ENCODE data around the gene VSNL1. TPM values are rescaled to one million over a fixed set of nuclear protein-coding genes. Genes with fewer than 3 reads are reported as not detected.

VSNL1 gene
- total and polyA plus RNA-seq, 2 experiments from 2014 or later = 0.70 to 1.8 TPM

GRCh38 chr2:17662723-17663122 lies 122.2 kb downstream of the VSNL1 start:
- Histone ChIP-seq H2AFZ (no peak overlapping the region), H3K27ac (no peak overlapping the region), H4K20me1 (ENCODE audit: insufficient read depth) (no peaks in the 10 kb centered on the region), H3K9me2 (ENCODE audit: insufficient read depth) (no peaks in the 10 kb centered on the region), H3K4me1 (ENCODE audit: insufficient read depth) (peaks cover 7% of the 10 kb centered on the region), H3K36me3 (ENCODE audit: low read depth) (peaks cover 21% of the 10 kb centered on the region), H3K9me3 (ENCODE audit: low read depth) (no peaks in the 10 kb centered on the region), H3K79me2 (ENCODE audit: insufficient read depth) (no peaks in the 10 kb centered on the region), H3K27me3 (replicated peaks; ENCODE audit: insufficient read depth) (no peaks in the 10 kb centered on the region), H3K9ac (no peak overlapping the region), H3K4me3 (no peak overlapping the region), H3F3A (ENCODE audit: insufficient read depth) (peaks cover 15% of the 10 kb centered on the region), H3K4me2 (ENCODE audit: unreplicated experiment) (no peak overlapping the region)
- TF ChIP-seq EZH2phosphoT487 (IDR thresholded peaks at IDR 0.05; ENCODE audit: insufficient read depth, low read depth) (no peak), EZH2 (IDR thresholded peaks at IDR 0.05; ENCODE audit: insufficient read depth, poor library complexity, severe bottlenecking) (no peak)
- in situ Hi-C loops (cut with MboI) = no loop called here
- WGBS, 2 experiments (ENCODE audit: low coverage in 1 of 2, low lambda C conversion rate in 2 of 2, missing lambda C conversion rate in 2 of 2) = 95 to 100% methylated on average over 1 of the region's 1 CpG
- DNase-seq = no peak

- Histone ChIP-seq H3K27ac (no peak overlapping the region), H3K4me1 (ENCODE audit: insufficient read depth) (no peaks in the 10 kb centered on the region), H2AFZ (no peak overlapping the region), H3K27me3 (replicated peaks; ENCODE audit: insufficient read depth) (no peaks in the 10 kb centered on the region), H3K79me2 (ENCODE audit: insufficient read depth) (no peaks in the 10 kb centered on the region), H3K4me2 (ENCODE audit: unreplicated experiment) (no peak overlapping the region), H3K36me3 (ENCODE audit: low read depth) (peaks cover 21% of the 10 kb centered on the region), H3K4me3 (no peak overlapping the region), H3F3A (ENCODE audit: insufficient read depth) (no peaks in the 10 kb centered on the region; the same call in 1 of the 2 replicates), H4K20me1 (ENCODE audit: insufficient read depth) (no peaks in the 10 kb centered on the region), H3K9me3 (ENCODE audit: low read depth) (no peaks in the 10 kb centered on the region), H3K9me2 (ENCODE audit: insufficient read depth) (no peaks in the 10 kb centered on the region), H3K9ac (no peak overlapping the region)
- no peak for TF ChIP-seq EZH2 (IDR thresholded peaks at IDR 0.05; ENCODE audit: insufficient read depth, poor library complexity, severe bottlenecking)
- TF ChIP-seq EZH2phosphoT487 (IDR thresholded peaks at IDR 0.05; ENCODE audit: insufficient read depth, low read depth) = no peak
- DNase-seq = no peak
- 93 to 100% methylated on average over 1 of the region's 1 CpG for WGBS, 2 experiments (ENCODE audit: low coverage in 1 of 2, low lambda C conversion rate in 2 of 2, missing lambda C conversion rate in 2 of 2)
- in situ Hi-C loops (cut with MboI) = no loop called here
Measured at GRCh38 chr2:17664534-17664933, 124.0 kb downstream of the VSNL1 start.

GRCh38 chr2:17667898-17668297 lies 127.4 kb downstream of the VSNL1 start:
- TF ChIP-seq EZH2 (IDR thresholded peaks at IDR 0.05; ENCODE audit: insufficient read depth, poor library complexity, severe bottlenecking) = no peak
- H3K27me3 ChIP-seq (replicated peaks; ENCODE audit: insufficient read depth) = no peaks in the 10 kb centered on the region
- 16 to 22% methylated on average over 1 of the region's 1 CpG for whole genome bisulfite sequencing, 2 experiments (ENCODE audit: low coverage in 1 of 2, low lambda C conversion rate in 2 of 2, missing lambda C conversion rate in 2 of 2)
- no peaks in the 10 kb centered on the region for H3K9me3 ChIP-seq (ENCODE audit: low read depth)
- H3K79me2 ChIP-seq (ENCODE audit: insufficient read depth) = no peaks in the 10 kb centered on the region
- H3K4me1 ChIP-seq (ENCODE audit: insufficient read depth) = peaks cover under 1% of the 10 kb centered on the region
- H3K36me3 ChIP-seq (ENCODE audit: low read depth) = peaks cover 21% of the 10 kb centered on the region
- no peak overlapping the region for H3K4me3 ChIP-seq
- H3K9me2 ChIP-seq (ENCODE audit: insufficient read depth) = no peaks in the 10 kb centered on the region
- no peaks in the 10 kb centered on the region for H4K20me1 ChIP-seq (ENCODE audit: insufficient read depth)
- peaks cover 9% of the 10 kb centered on the region for H3F3A ChIP-seq (ENCODE audit: insufficient read depth)
- H2AFZ ChIP-seq = no peak overlapping the region
- H3K27ac ChIP-seq = no peak overlapping the region
- in situ Hi-C loops (cut with MboI) = no loop called here
- DNase-seq = no peak
- no peak overlapping the region for H3K9ac ChIP-seq
- no peak overlapping the region for H3K4me2 ChIP-seq (ENCODE audit: unreplicated experiment)

- H3F3A ChIP-seq (ENCODE audit: insufficient read depth) = peaks cover 22% of the 10 kb centered on the region
- H3K9me3 ChIP-seq (ENCODE audit: low read depth) = no peaks in the 10 kb centered on the region
- in situ Hi-C loops (cut with MboI) = loop anchor here (10.0 kb wide), 1 partner anchor 898 kb away; no protein-coding TSS in a partner anchor
- H3K36me3 ChIP-seq (ENCODE audit: low read depth) = no peaks in the 10 kb centered on the region; the same call in none of the 2 replicates
- H4K20me1 ChIP-seq (ENCODE audit: insufficient read depth) = no peaks in the 10 kb centered on the region
- no peak overlapping the region for H2AFZ ChIP-seq
- H3K4me3 ChIP-seq = no peak overlapping the region
- WGBS, 2 experiments (ENCODE audit: low coverage in 1 of 2, low lambda C conversion rate in 2 of 2, missing lambda C conversion rate in 2 of 2) = 63 to 66% methylated on average over 7 of the region's 7 CpGs
- no peaks in the 10 kb centered on the region for H3K9me2 ChIP-seq (ENCODE audit: insufficient read depth)
- no peaks in the 10 kb centered on the region for H3K27me3 ChIP-seq (replicated peaks; ENCODE audit: insufficient read depth)
- peaks cover 5% of the 10 kb centered on the region for H3K4me1 ChIP-seq (ENCODE audit: insufficient read depth)
- TF ChIP-seq EZH2phosphoT487 (IDR thresholded peaks at IDR 0.05; ENCODE audit: insufficient read depth, low read depth) = no peak
- TF ChIP-seq EZH2 (IDR thresholded peaks at IDR 0.05; ENCODE audit: insufficient read depth, poor library complexity, severe bottlenecking) = no peak
- peak; percentile 83 for DNase-seq
- H3K79me2 ChIP-seq (ENCODE audit: insufficient read depth) = no peaks in the 10 kb centered on the region
- peak overlapping the region; percentile 43 for H3K27ac ChIP-seq
- peak overlapping the region; percentile 34 for H3K4me2 ChIP-seq (ENCODE audit: unreplicated experiment)
- H3K9ac ChIP-seq = no peak overlapping the region
Measured at GRCh38 chr2:17672583-17673317, 132.3 kb downstream of the VSNL1 start.

All from GM23248 (cell line).